ENCODE measurements around the gene STAT4. TPM values are rescaled to one million over a fixed set of nuclear protein-coding genes. Genes with fewer than 3 reads are reported as not detected.

The STAT4 gene
- polyA plus RNA-seq (ENCODE audit: insufficient read length in 4 of 4), result 1 to 10 TPM; 6.5 to 9.4 (median 9.4) TPM

GRCh38 chr2:191150600-191151330, at the start of gene STAT4:
STAT4 (minus strand) TSS chr2:191150994; CDS start chr2:191148203, 2,791 bp downstream.
- DNase-seq (ENCODE audit: low read depth in 4 of 4, low spot score in 3 of 4), result peak in 2 of 4 donors; percentile 47 to 69

DNA sequence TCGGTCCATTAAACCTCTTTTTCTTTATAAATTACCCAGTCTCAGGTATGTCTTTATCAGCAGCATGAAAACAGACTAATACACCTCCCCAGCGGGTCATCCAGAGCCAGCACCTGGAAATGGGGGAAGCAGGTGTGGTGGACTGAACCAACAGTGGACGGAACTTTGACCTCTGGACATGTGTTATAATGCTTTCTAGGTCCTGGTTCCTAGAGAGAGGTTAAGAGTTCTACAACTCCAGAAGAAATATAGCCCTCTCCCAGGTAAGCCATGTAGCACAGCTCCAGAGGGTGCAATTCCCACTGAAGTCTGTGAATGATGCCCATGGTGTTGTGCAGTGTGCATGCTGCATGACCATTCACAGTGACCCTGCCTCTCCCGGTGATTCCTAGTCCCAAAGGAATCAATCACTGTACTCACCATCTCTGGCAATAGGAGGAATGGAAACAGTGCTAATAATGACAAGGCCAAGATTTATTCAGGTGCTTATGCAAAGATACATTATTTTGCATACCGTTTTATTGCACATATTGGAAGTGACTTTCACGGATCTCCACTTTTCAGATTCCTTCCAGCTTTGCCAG, 49.2 kb upstream of the STAT4 start:
- no peak for DNase-seq (ENCODE audit: low read depth in 4 of 4, low spot score in 3 of 4)

GRCh38 chr2:191198271-191198670, 47.5 kb upstream of the STAT4 start:
- no peak for DNase-seq (ENCODE audit: low read depth in 4 of 4, low spot score in 3 of 4)

DNA sequence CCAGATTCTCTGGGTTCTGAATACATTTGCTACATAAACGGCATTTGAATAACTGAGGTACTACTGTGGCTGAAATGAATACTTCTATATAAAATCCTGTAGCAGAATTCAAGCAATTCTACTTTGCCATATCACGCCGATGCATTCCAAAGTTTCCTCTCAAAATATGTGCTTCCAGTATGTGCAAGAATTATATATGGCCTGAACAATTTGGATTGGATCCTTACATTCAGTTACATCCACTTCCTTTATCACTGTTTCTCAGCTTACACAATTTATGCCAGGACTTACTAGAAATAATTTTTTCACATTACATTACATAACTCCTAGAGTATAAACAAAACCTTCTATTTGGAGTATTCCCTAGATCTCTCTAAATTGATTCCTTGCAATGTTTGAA, 46.3 kb upstream of the STAT4 start:
- no peak for DNase-seq (ENCODE audit: low read depth in 4 of 4, low spot score in 3 of 4)

GRCh38 chr2:191195021-191195420, 44.2 kb upstream of the STAT4 start:
- DNase-seq (ENCODE audit: low read depth in 4 of 4, low spot score in 3 of 4), result no peak

GRCh38 chr2:191190861-191191552, 40.2 kb upstream of the STAT4 start:
- no peak for DNase-seq (ENCODE audit: low read depth in 4 of 4, low spot score in 3 of 4)

GRCh38 chr2:191190435-191190834, 39.6 kb upstream of the STAT4 start:
- DNase-seq (ENCODE audit: low read depth in 4 of 4, low spot score in 3 of 4), result no peak

DNA sequence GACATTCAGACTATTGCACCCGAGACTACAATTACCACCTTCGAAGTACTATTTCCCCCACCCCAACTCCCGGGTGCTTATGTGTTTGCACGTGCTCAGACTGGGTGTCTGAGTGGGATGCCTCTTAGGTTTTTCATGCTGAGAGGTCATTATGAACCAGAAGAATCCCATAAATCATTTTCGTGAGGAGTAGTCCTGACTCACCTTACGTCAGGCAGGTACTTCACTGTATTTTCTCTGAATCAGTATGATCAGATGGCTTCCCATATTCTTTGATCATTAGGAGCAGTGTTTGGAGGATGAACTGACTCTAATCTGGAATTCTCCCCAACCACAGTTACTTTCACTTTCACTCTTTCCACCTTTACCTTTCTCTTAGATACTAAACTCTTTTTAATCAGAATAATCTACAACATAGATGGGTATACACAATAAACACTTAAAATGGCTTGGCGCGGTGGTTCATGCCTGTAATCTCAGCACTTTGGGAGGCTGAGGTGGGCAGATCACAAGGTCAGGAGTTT, 38.4 kb upstream of the STAT4 start:
- DNase-seq (ENCODE audit: low read depth in 4 of 4, low spot score in 3 of 4), result no peak

DNA sequence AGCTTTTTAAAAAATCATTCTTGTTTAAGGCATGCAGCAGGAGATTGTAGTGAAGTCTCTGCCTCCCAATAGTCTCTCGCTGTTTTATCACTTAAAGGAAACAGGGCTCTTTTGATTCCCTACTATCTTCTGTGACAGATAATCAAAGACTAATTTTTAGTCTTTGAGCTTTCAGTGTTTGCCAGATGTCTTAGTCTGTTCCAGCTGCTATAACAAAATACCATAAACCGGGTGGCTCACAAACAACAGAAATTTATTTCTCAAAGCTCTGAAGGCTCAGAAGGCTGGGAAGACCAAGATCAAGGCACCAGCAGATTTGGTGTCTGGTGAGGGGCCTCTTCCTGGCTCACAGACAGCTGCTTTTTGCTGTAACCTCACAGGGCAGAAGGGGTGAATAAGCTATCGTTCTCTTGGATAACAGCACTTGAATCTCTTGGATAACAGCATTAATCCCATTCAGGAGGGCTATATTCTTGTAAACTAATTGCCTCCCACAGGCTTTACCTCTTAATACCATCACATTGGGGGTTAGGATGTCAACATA, 37.8 kb upstream of the STAT4 start:
- no peak for DNase-seq (ENCODE audit: low read depth in 4 of 4, low spot score in 3 of 4)

DNA sequence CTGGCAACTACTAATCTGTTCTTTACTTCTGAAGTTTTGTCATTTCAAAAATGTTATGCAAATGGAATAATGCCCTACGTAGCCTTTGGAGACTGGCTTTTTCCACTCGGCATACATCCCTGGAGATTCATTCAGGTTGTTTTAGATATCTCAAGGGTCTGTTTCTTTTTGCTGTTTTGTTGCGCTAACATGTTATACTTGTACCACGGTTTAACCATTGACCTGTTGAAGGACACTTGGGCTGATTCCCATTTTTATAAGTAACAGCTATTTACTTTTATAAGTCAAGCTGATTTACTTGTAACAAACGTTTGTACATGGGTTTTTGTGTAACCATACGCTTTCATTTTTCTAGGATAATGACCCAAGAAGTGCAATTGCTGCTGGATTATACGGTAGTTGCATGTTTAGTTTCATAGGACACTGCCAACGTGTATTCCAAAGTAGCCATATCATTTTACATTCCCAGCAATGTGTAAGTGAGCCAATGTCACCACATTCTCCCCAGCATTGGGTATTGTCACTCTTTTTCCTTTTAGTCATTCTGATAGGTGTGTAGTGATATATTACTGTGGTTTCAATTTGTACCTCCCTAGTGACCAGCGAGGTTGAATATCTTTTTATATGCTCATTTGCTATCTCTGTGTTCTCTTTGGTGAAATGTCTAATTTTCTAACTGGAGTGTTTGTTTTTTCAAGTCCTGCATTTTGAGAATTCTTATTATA, 36.5 kb upstream of the STAT4 start:
- no peak for DNase-seq (ENCODE audit: low read depth in 4 of 4, low spot score in 3 of 4)

DNA sequence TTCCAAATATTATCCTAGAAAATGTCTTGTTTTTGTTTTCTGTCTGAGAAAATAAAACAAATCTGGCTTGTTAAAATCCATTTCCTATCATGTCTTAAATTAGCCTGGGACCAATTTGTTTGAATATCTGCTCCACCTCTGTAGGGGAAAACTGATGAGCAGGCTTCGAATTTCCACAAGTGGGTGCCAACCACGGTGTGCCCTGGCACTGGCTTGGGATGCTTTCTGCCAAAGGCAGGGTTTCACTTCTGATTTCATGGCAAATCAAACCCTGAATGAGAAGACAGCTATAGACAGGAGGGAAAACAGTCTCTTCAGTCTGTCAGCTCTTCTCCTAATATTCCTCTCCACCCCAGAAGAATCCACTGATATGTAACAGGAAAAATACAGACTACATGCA, 33.7 kb upstream of the STAT4 start:
- DNase-seq (ENCODE audit: low read depth in 4 of 4, low spot score in 3 of 4), result no peak

DNA sequence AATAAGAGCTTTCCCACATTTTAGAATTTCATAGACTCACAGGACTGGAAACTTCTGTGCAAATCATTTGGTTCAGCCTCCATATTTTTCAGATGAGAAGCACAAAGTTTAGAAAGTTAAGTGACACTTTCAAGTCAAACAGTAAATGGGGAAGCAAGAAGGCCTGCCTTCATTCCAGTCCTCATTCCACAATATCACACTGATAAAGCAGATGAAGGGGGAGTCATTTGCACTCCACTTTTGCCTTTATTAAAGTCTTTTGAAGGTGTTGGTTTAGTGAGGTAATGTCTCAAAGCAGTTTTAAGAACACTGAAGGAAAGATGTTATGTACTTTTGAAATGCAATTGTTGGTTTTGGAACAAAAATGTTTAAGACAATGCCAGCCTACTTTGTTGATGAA, 32.7 kb upstream of the STAT4 start:
- DNase-seq (ENCODE audit: low read depth in 4 of 4, low spot score in 3 of 4), result no peak

DNA sequence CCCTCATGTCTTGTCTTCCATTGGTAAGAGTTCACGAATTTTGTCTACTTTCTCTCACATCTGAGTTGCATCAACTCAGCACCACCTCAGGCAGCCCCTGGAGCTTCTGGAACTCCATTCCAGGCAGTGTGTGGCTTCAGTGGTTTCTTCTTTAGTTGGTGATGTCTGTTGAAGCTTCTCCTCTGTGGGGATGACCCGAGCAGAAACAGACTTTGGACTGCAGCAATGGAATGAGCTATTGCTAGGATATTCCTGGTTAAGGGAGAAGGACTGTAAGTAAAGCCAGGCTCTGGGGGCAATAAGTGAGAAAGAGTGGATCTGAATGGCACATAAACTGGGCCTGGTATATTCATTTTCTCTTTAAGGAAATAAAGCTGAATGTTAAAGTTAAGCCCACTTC, 32.3 kb upstream of the STAT4 start:
- DNase-seq (ENCODE audit: low read depth in 4 of 4, low spot score in 3 of 4), result no peak

DNA sequence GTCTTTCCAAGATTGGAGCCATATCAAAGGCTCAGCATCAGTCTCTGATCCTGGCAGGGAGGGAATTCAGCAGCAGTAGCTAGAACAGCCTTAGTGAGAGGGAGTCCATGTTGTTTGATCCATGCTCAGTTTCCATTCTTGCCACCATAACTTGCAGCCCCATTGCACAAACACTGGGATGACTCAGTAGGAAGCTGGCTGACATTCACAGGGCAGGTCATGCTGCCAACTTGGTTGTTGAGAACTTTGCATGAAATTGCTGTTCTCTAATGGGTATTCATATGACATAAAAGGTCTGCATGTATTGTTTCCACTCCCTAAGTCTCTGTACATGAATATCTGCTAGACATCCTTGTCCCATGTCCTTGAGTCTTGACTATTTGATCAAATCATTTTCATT, 29.9 kb upstream of the STAT4 start:
- no peak for DNase-seq (ENCODE audit: low read depth in 4 of 4, low spot score in 3 of 4)

GRCh38 chr2:191180276-191180675, 29.5 kb upstream of the STAT4 start:
- DNase-seq (ENCODE audit: low read depth in 4 of 4, low spot score in 3 of 4), result no peak

GRCh38 chr2:191178806-191179514, 28.2 kb upstream of the STAT4 start:
- DNase-seq (ENCODE audit: low read depth in 4 of 4, low spot score in 3 of 4), result no peak

- DNase-seq (ENCODE audit: low read depth in 4 of 4, low spot score in 3 of 4), result no peak
These were observed 27.2 kb upstream of the STAT4 start for GRCh38 chr2:191177751-191178736.

- no peak for DNase-seq (ENCODE audit: low read depth in 4 of 4, low spot score in 3 of 4)
These were observed 26.1 kb upstream of the STAT4 start for GRCh38 chr2:191176801-191177438.

All from right renal pelvis (tissue), 4 donors.